ENCODE measurements around the gene ALOX5AP. TPM values are rescaled to one million over a fixed set of nuclear protein-coding genes. Genes with fewer than 3 reads are reported as not detected.

Gene ALOX5AP
- total RNA-seq, 1 donor from 2014 or later: 40.9 TPM

Other genes with a start within 250 kb of the ALOX5AP start
- gene USPL1, start 117.6 kb upstream of the ALOX5AP start, total RNA-seq: 14.0 and 14.3 TPM in 2 replicates
- gene MEDAG, start 170.7 kb downstream of the ALOX5AP start, total RNA-seq: not detected in 2 replicates
- not detected in 2 replicates for gene TEX26, start 197.1 kb downstream of the ALOX5AP start, total RNA-seq

Measured in activated T-helper 2 cell treated with anti-CD3 and anti-CD28 coated beads, Interferon-gamma antibody, Interleukin-2, Interleukin-4, amounts not matched to agents 10 μg/mL and 5 μg/mL and 100 μg/mL, durations not matched to agents 14 hours and 24 hours and 36 hours (primary cell).